HepG2 (cell line): ENCODE measurements around the gene TBC1D10B. TPM values are rescaled to one million over a fixed set of nuclear protein-coding genes. Genes with fewer than 3 reads are reported as not detected.

ENCODE experiments used
- MTERF4 ChIP-seq: sonication (generic); formaldehyde crosslinking; IDR thresholded peaks from 2 replicates; pipeline ENCODE4 v1.8.0; 2023; ENCODE audit warnings: mild to moderate bottlenecking, missing genetic modification reagents
- NFYC ChIP-seq: IDR thresholded peaks from 2 replicates; pipeline ENCODE4 v1.6.1; 2016; ENCODE audit warnings: missing genetic modification reagents, missing compliant biosample characterization
- SNAPC2 ChIP-seq: sonication (generic); formaldehyde crosslinking; IDR thresholded peaks from 2 replicates; pipeline ENCODE4 v1.8.1; 2022; ENCODE audit warnings: mild to moderate bottlenecking, missing genetic modification reagents
- STAT6 ChIP-seq: sonication (generic); formaldehyde crosslinking; IDR thresholded peaks from 2 replicates; pipeline ENCODE4 v1.4.0; 2020; ENCODE audit warnings: missing genetic modification reagents, mild to moderate bottlenecking, borderline replicate concordance
- ZC3H13 ChIP-seq: sonication (generic); formaldehyde crosslinking; IDR thresholded peaks from 2 replicates; pipeline ENCODE4 v1.8.1; 2023; ENCODE audit warnings: mild to moderate bottlenecking, missing genetic modification reagents, moderate library complexity
- ZFP36L1 ChIP-seq: sonication (generic); formaldehyde crosslinking; IDR thresholded peaks from 2 replicates; pipeline ENCODE4 v1.8.0; 2022; ENCODE audit warnings: mild to moderate bottlenecking, missing genetic modification reagents, moderate library complexity
- ZFYVE20 ChIP-seq: sonication (generic); formaldehyde crosslinking; IDR thresholded peaks from 2 replicates; pipeline ENCODE4 v1.8.0; 2023; ENCODE audit warnings: low read depth, mild to moderate bottlenecking, moderate library complexity, missing genetic modification reagents, borderline replicate concordance
- ZNF10 ChIP-seq: sonication (generic); formaldehyde crosslinking; IDR thresholded peaks from 2 replicates; pipeline ENCODE4 v1.4.0; 2020; ENCODE audit warnings: mild to moderate bottlenecking, low read depth, missing genetic modification reagents, borderline replicate concordance
- ZNF549 ChIP-seq: sonication (generic); formaldehyde crosslinking; IDR thresholded peaks from 2 replicates; pipeline ENCODE4 v1.5.0; 2020; ENCODE audit warnings: missing genetic modification reagents
- ZNF605 ChIP-seq: sonication (generic); formaldehyde crosslinking; IDR thresholded peaks from 2 replicates; pipeline ENCODE4 v1.8.0; 2022; ENCODE audit warnings: mild to moderate bottlenecking, missing genetic modification reagents
- ZNF672 ChIP-seq: sonication (generic); formaldehyde crosslinking; IDR thresholded peaks from 2 replicates; pipeline ENCODE4 v1.8.1; 2022; ENCODE audit warnings: missing genetic modification reagents
- ZNF713 ChIP-seq: sonication (generic); formaldehyde crosslinking; IDR thresholded peaks from 2 replicates; pipeline ENCODE4 v1.4.0; 2020; ENCODE audit warnings: mild to moderate bottlenecking, missing genetic modification reagents
- ZNF788 ChIP-seq: sonication (generic); formaldehyde crosslinking; IDR thresholded peaks from 2 replicates; pipeline ENCODE4 v1.5.0; 2020; ENCODE audit warnings: mild to moderate bottlenecking, missing genetic modification reagents, borderline replicate concordance
- ZSCAN12 ChIP-seq: sonication (generic); formaldehyde crosslinking; IDR thresholded peaks from 2 replicates; pipeline ENCODE4 v1.9.0; 2021; ENCODE audit warnings: mild to moderate bottlenecking, missing genetic modification reagents
- polyA plus RNA-seq, 8 experiments: library from polyadenylated mRNA; depleted of rRNA in 3 of 8; stranded (reverse) in 7 of 8; unstranded in 1 of 8; fragments of >200 nt; fragmentation: Illumina TruSeq in 4 of 8; extraction: Trizol in 4 of 8; gene quantifications; 2 replicates each; pipeline versions ENCODE4 v1.2.1 to v1.2.3, GENCODE V29; 2011 to 2016; ENCODE audit warnings: low read depth in 4 of 8, missing spikeins in 1 of 8, mixed read lengths in 1 of 8; ENCODE audit not compliant: insufficient read depth in 1 of 8
- total RNA-seq, 5 experiments: library from RNA; depleted of rRNA; stranded (reverse); fragments of >200 nt; fragmentation: Illumina TruSeq; extraction: Trizol; gene quantifications; 2 replicates each; pipeline ENCODE4 v1.2.3, GENCODE V29; 2016; ENCODE audit warnings: low read depth in 1 of 5
- TF ChIP-seq, protein P1 (sequence below): sonication (generic); formaldehyde crosslinking; IDR thresholded peaks from 2 replicates; pipeline ENCODE4 v1.4.0; 2020; ENCODE audit warnings: missing genetic modification reagents
- TF ChIP-seq, protein P2 (sequence below), 2 experiments: sonication (generic) in 1 of 2; formaldehyde crosslinking in 1 of 2; IDR thresholded peaks; 2 replicates each; pipeline versions ENCODE4 v1.4.0 to v1.6.1; 2018 to 2020; ENCODE audit warnings: missing genetic modification reagents in 2 of 2, borderline replicate concordance in 1 of 2, low read depth in 1 of 2, mild to moderate bottlenecking in 1 of 2, missing biosample characterization in 1 of 2

The TBC1D10B gene
- total and polyA plus RNA-seq, 2 of the 13 experiments (the other 11 are each of a cell fraction or from before 2014, with no cell fraction given), result 15.7 to 24.8 TPM

GRCh38 chr16:30335598-30336474, 34.5 kb downstream of the TBC1D10B start (continued):
- TF ChIP-seq ZFYVE20 (CRISPR knock-in tag) (no peak), ZNF605 (CRISPR knock-in tag) (peak; percentile 83), MTERF4 (CRISPR knock-in tag) (peak; percentile 75), NFYC (CRISPR knock-in tag) (peak; percentile 28; the same call in 1 of the 2 replicates), ZNF672 (CRISPR knock-in tag) (no peak), SNAPC2 (CRISPR knock-in tag) (peak; percentile 77; the same call in 1 of the 2 replicates), ZNF713 (CRISPR knock-in tag) (no peak), ZNF788 (peak; percentile 66; the same call in 1 of the 2 replicates), ZNF10 (no peak), ZSCAN12 (CRISPR knock-in tag) (no peak), ZFP36L1 (peak; percentile 40; the same call in 1 of the 2 replicates), ZNF549 (no peak), ZC3H13 (CRISPR knock-in tag) (peak; percentile 78), STAT6 (CRISPR knock-in tag) (no peak)
- TF ChIP-seq, protein P1, sequence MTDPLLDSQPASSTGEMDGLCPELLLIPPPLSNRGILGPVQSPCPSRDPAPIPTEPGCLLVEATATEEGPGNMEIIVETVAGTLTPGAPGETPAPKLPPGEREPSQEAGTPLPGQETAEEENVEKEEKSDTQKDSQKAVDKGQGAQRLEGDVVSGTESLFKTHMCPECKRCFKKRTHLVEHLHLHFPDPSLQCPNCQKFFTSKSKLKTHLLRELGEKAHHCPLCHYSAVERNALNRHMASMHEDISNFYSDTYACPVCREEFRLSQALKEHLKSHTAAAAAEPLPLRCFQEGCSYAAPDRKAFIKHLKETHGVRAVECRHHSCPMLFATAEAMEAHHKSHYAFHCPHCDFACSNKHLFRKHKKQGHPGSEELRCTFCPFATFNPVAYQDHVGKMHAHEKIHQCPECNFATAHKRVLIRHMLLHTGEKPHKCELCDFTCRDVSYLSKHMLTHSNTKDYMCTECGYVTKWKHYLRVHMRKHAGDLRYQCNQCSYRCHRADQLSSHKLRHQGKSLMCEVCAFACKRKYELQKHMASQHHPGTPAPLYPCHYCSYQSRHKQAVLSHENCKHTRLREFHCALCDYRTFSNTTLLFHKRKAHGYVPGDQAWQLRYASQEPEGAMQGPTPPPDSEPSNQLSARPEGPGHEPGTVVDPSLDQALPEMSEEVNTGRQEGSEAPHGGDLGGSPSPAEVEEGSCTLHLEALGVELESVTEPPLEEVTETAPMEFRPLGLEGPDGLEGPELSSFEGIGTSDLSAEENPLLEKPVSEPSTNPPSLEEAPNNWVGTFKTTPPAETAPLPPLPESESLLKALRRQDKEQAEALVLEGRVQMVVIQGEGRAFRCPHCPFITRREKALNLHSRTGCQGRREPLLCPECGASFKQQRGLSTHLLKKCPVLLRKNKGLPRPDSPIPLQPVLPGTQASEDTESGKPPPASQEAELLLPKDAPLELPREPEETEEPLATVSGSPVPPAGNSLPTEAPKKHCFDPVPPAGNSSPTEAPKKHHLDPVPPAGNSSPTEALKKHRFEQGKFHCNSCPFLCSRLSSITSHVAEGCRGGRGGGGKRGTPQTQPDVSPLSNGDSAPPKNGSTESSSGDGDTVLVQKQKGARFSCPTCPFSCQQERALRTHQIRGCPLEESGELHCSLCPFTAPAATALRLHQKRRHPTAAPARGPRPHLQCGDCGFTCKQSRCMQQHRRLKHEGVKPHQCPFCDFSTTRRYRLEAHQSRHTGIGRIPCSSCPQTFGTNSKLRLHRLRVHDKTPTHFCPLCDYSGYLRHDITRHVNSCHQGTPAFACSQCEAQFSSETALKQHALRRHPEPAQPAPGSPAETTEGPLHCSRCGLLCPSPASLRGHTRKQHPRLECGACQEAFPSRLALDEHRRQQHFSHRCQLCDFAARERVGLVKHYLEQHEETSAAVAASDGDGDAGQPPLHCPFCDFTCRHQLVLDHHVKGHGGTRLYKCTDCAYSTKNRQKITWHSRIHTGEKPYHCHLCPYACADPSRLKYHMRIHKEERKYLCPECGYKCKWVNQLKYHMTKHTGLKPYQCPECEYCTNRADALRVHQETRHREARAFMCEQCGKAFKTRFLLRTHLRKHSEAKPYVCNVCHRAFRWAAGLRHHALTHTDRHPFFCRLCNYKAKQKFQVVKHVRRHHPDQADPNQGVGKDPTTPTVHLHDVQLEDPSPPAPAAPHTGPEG (CRISPR knock-in tag), result peak; percentile 49; the same call in 1 of the 2 replicates
- TF ChIP-seq, protein P2, sequence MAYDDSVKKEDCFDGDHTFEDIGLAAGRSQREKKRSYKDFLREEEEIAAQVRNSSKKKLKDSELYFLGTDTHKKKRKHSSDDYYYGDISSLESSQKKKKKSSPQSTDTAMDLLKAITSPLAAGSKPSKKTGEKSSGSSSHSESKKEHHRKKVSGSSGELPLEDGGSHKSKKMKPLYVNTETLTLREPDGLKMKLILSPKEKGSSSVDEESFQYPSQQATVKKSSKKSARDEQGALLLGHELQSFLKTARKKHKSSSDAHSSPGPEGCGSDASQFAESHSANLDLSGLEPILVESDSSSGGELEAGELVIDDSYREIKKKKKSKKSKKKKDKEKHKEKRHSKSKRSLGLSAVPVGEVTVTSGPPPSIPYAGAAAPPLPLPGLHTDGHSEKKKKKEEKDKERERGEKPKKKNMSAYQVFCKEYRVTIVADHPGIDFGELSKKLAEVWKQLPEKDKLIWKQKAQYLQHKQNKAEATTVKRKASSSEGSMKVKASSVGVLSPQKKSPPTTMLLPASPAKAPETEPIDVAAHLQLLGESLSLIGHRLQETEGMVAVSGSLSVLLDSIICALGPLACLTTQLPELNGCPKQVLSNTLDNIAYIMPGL (CRISPR knock-in tag; IDR thresholded peaks at IDR 0.05; ENCODE audit: borderline replicate concordance in 1 of 2, low read depth in 1 of 2), result peak in 1 of 2 experiments; percentile 88; a peak in 2 of 4 replicates
